HT-29 (cell line): ENCODE data around the gene CALM1. TPM values are rescaled to one million over a fixed set of nuclear protein-coding genes. Genes with fewer than 3 reads are reported as not detected.

ENCODE experiments used
- DNase-seq: peaks from one replicate; pipeline ENCODE4 v3.0.0-alpha.2; 2015; ENCODE audit warnings: low spot score
- total RNA-seq: library from RNA; depleted of rRNA; stranded (reverse); fragments of >200 nt; shearing (Covaris generic); gene quantifications from 2 replicates; pipeline ENCODE4 v1.2.3, GENCODE V29; 2014

Gene CALM1
- total RNA-seq, 1 experiment from 2014 or later, result 752 TPM

DNA sequence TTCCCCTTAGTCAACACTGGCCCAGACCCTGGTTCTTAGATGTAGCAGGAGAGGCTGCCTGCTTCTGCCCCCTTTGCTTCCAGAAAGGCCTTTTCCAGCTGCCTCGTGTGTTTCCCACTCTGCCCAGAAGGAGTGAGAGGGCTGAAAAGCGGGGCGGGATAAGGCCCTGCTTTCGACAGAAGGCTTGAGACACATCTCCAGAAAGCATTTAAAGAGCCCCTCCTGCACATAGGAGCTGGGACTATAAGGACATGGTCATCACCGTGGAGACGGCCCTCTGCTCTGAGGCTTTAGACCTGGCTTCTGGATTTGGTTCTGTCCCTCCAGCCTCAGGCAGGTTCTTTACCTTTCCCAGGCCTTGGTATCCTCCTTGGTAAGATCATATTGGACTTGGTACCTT lies 11.9 kb downstream of the CALM1 start:
- no peak for DNase-seq

DNA sequence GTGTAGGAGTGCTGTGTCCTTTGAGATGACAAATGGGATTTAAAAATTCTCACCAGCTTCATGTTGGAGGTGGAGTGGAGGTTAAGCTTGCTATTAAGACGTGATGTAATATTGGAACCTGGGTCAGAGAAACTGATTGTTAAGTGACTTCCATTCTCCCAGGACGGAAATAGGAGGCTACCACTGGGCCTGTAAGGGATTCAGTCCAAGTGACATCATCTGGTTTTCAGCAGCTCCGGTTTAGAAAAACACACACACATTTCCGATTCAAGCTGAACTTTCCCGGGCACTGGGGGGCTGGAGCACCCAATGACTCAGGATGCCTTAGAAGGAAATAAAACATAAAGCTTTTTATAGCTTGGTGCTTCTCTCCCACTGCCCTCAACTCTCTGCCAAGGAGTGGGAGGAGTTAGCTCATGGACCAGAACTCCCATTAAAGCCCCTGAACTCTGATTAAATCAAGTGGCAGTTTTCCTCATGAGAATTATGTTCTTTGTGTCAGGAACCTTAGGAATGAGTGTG lies 12.4 kb downstream of the CALM1 start:
- DNase-seq, result peak; percentile 36

DNA sequence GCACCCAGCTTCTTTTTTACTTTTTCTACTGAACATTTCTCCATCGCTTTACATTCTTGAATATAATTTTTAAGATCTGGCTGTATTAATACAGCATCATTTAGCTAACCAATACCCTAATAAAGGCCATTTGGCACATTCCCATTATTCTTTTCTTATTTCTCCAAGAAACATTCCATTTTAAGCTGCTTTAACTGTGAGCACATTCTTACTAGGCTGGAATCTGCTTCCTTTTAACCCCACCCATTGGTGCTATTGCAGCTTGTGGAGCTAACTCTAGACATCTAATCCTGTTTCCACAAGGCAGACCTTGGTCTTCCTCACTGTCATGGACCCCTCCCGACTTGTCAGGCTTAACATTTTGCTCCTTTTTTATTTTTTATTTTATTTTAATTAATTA lies 15.2 kb downstream of the CALM1 start:
- no peak for DNase-seq

DNA sequence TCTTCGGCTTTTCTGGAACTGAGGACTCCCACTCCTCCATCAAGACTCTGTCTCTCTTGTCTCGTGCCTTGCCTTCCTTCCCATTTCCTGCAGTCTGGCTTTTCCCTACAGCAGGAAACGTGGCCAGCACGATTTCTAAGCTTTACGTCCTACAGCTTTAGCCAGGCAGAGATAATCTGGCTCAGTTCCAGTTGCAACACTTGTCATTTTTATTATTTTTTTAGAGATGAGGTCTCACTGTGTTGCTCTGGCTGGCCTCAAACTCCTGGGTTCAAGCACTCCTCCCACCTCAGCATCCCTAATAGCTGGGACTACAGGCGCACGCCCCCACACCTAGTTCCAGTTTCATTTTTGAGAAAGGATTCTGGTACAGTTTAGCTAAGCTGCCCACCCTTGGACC lies 19.9 kb downstream of the CALM1 start:
- DNase-seq, result no peak

DNA sequence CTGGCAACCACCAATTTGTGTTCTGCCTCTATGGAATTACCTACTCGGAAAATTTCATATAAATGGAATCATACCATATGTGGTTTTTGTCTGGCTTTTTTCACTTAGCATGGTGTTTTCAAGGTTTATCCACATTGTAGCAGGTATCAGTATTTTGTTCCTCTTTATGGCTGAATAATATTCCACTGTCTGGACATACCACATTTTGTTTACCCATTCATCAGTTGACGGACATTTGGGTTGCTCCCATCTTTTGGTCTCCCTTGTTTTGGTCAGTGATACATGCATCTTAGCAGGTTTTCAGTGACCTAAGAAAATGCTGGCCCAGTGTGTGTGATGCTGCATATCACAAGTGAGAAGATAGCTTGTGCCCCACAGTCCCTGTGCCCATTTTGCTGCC lies 21.2 kb downstream of the CALM1 start:
- no peak for DNase-seq

DNA sequence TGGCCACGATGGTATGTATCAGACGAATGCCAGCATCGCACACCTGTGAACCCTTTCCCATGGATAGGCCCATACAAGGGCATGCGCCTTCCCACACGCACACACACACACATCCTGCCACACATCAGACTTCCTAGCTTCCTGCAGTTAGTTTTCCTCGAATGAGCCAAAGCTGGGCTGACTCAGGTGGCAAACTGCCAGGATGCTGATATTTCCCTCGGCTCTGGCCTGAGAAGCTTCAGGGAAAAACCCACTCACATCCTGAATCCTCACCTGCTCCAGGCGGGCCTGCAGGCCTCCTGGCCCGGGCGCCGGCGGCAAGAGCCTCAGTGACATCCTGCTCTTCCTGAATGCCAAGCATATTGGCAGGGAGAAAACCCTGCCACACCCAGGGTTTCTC lies 22.4 kb downstream of the CALM1 start:
- DNase-seq, result peak; percentile 88

DNA sequence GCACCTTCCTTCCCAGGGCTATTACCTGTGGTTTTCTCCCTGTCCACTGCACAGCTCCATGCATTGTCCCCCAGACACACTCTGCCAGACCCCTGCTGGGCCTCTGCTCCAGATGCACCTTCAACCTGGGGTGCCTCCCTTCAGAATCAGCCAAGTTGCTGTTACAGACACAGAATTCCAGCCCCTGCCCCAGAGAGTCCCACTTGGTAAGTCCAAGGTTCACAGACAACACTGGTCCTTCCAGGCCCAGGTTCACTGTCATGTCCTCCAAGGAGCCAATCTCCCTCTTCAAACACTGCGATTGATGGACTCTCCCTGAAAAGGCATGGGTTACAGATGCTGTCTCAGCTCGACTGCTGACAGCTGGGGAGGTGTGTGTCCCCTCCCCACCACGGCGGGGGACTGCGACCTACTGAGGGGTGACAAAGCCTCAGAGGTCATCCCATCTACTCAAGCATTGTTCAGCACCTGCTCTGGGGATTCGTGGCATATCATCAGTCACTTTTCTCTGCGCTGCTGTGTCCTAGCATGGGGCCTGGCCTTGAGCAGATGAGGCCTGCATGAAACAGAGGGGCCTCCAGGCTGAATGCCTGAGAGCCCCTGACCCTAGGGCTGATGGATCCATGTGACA lies 24.3 kb downstream of the CALM1 start:
- no peak for DNase-seq

DNA sequence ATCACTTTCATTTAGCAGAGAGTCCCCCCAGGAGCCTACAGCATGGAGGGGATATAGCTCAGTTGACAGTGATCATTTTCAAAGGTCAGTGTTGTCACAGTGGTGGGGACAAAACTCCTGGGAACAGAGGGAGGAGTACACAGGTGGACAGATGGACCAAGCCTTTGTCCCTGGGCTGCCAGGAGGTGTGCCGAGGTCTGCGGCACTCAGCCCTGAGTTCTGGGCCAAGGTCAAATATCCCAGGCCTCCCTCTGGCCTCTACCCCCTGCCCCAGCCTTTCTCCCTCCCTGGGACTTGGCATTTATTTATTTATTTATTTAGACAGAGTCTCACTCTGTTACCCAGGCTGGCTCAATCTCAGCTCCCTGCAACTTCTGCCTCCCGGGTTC lies 24.8 kb downstream of the CALM1 start:
- DNase-seq, result no peak

DNA sequence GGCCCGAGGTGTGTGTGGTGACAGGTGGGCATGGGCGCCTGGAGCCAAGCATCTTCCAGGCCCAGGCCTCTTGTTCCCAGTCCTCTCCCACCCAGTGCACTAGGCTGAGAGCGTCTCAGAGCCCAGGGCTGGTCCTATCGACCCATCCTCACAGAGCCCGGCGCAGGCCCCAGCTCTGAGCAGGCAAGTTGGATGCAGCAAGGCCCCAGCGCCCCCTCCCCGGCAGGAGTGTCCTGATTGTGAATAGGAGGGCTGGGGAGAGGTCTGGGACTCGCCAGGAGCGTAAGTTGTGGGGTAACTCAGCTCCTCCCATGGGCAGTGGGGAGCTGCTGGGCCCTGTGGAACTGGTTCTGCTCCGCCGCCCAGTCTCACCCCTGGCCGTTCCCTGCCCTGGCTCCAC lies 26.3 kb downstream of the CALM1 start:
- DNase-seq, result no peak

DNA sequence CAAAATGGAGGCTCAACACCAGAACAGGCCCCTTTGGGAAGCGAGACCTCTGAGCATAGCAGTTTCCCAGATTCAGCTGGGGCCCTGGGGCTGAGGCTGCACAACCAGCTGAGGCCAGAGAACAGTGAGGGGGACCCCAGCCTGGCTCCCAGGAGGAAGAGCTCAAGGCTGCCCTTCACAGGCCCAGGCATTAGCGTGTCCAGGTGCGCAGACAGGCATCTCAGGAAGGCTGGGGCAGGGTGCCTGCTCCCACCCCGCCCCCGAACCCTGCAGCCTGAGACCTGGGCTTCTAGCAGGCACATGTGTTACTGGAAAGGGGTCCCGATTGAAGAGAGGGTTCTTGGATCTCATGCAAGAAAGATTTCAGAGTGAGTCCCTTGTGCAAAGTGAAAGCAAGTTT lies 27.2 kb downstream of the CALM1 start:
- no peak for DNase-seq

DNA sequence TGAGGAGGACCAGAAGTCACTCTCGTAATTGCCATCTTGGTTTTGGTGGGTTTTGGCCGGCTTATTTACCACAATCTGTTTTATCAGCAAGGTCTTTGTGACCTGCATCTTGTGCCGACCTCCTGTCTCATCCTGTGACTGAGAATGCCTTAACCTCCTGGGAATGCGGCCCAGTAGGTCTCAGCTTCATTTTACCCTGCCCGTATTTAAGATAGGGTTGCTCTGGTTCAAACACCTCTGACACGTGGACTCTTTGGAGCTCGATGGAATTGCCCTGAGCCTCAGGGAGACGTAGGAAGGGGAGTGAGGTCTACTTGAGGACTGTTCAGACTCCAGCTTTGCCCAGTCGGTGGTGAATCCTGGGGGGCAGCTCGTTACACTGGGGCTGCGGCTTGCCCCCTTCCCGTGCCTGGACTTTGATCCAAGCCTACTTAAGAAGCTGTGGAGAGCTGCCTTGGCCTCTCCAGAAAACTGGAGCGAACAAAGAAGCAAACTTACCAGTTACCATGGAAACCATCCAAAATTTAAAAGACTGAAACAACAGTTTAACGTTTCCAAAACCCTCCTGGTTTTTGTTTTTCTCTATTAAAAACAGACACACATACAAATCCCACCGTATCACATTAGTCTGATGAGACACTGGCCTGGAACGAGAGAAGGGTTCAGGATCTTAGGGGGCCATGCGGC lies 28.0 kb downstream of the CALM1 start:
- DNase-seq, result no peak

DNA sequence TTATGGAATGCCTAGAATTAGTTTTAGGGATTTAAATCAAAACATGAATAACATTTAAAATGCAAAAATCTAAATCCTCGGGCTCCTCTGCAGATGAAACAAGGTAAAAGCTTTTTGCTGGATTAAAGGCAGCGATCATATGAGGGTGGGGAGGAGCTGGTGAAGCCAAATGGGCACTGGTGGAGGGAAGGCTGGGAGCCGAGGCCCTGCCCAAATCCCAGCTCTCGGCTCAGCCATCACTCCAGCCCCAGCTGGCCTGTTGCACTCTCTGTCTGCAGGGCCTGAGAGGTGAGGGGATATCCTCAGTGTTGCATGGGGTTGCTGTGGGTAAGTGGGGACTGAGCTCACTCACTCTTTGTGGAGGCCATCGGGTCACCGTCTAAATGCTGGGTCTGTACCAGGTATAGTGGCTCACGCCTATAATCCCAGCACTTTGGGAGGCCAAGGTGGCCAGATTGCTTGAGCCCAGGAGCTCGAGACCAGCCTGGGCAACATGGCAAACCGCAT lies 28.6 kb downstream of the CALM1 start:
- DNase-seq, result no peak

DNA sequence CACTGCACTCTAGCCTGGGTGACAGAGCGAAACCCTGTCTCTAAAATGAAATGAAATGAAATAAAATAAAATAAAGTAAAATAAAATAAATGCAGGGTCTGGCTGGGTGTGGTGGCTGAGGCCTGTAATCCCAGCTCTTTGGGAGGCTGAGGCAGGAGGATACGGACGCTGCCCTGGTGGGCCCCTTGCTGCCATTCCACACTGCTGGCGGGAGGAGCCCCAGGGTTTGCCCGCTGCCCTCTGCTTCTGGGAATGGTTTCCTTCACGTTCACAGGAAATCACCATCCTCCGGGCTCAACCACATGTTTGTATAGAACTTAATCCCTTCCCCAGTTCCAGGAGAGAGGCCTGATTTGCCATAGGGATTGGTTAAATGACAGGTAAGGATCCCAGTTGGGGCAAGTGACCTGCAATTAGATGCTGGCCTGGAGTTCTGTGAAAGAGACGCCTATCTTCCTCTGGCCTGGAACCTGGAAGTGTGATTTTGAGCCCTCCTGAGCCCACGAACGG lies 29.3 kb downstream of the CALM1 start:
- no peak for DNase-seq

DNA sequence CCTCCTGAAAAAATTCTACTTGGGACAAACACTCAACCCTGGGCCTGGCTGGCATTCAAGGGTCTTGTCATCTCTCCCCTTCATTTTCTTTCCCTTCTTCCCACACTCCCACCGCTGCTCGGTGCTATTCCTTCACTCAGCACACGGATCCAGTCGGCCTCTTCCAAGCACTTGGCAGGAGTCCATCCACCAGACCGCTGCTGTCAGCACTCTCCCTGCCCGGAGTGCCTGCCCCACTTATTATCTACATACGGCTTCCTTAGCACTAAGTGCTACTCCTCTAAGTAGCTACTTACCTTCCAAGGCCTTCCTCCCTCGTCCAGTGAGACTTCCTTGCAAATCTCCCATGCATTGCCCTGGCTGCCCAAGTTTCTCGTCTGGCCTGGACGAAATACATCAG lies 29.8 kb downstream of the CALM1 start:
- DNase-seq, result no peak

DNA sequence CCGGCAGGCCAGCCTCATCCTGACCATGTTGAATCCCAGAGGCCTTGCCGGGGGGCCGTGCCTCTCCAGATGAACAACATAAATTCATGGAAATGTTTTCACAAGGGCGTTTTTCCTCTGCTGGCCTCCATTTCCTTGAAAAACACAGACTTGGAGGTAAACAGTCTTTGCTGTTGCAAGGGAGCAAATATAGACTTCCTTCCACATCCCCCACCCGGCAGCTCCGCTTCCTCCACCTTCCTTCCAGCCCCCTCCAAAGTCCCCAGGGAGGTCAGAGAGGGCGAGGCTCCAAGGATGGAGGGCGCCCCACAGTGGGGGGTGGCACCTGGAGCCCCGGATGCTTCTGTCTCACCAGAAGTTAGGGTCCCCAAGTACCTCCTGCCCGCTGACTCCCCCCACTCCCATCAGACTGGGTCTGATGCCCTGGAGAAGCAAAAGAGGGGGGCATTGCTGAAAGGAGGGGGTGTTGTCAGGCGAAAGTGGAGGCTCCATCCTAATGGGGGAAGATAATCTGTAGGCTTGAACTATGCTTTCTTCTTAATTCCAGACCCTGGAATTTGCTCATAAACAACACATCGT lies 31.1 kb downstream of the CALM1 start:
- no peak for DNase-seq

DNA sequence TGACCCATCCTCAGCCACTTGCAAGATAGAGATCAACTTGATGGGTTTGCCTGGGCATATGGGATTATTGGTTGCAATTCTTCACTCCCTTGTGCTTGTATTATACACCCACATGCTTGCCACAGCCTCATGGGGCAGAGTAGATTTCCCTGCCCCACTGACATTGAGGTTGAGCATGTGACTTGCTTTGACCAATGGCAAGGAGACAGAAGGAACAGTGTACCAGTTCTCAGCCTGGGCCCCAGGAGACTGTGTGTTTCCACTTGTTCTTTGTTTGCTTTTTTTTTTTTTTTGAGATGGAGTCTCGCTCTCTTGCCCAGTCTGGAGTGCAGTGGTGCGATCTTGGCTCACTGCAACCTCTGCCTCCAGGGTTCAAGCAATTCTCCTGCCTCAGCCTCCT lies 31.8 kb downstream of the CALM1 start:
- no peak for DNase-seq

DNA sequence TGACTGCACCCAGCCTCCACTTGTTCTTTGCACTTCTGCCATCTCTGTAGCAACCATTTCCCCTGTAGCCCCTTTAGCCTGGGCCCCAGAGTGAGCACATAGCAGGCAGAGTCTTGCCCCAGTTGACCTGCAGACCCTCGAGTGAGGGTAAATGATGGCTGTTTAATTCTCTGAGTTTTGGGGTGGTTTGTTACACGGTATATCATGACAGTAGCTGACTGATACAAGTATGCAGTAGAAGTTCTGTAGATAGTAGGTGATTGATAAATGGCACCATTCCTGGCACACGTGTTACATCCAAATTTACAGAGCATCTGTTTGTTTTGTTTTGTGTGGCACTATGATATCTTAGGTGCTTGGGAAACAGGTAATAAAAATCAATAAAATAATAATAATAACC lies 32.4 kb downstream of the CALM1 start:
- DNase-seq, result no peak

DNA sequence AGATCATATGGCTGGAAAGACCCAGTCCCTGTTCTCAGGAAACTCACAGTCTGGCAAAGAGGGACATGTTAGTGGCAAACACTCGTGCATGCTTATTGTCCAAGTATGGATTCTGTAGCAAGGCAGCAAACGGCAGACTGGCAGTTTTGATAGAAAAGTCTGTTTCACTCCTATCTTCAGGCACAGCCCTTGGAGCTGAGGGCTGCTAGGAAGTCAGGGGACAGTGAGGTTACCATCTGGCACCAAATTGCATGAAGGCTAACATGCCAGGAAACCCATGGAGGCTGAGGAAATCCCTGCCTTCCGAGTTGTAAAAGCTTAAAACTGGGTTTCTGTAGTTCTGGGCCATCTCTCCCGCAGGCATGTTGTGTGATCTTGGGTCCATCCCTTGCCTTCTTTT lies 32.9 kb downstream of the CALM1 start:
- no peak for DNase-seq

DNA sequence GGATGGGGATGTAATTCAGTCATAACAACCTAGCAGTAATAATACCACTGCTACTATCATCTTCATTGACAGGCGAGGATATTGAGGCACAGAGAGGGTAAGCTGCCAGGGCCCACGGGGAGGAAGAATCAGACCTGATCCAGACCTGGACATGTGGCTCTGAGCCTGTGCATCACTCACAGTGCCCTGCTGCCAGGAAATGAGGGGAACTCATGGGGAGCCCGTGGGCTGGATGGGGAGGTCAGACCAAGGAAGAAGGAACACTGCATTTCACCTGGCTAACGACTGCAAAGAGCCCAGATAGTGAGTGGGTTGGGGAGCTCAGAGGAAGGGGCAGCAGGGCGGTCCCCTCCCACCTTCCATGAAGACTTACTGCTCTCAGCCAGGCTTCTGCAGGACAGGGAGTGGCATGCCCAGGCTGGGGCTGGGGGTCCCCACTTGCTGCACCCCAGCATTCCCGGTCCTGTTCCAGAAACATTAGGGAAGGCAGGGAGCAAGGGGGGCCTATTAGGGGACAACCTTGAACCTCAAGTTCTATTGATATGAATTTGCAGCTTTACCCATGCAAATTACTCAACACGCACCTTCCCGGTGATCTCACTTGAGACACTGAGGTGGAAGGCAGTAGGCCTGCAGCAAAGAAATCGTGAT lies 37.7 kb downstream of the CALM1 start:
- DNase-seq, result no peak

DNA sequence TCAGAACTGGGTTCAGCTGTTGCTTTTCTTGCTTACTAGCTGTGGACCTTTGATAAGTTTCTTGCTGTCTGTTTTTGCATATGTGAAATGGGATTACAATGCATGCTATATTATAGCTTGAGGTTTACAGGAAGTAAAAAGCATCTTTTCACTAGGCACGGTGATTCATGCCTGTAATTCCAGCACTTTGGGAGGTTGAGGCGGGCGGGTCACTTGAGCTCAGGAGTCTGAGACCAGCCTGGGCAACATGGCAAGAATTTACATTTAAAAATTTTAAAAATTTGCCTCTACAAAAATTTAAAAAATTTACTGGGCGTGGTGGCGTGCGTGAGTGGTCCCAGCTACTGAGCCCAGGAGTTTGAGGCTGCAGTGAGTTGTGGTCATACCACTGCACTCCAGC lies 42.0 kb downstream of the CALM1 start:
- no peak for DNase-seq

DNA sequence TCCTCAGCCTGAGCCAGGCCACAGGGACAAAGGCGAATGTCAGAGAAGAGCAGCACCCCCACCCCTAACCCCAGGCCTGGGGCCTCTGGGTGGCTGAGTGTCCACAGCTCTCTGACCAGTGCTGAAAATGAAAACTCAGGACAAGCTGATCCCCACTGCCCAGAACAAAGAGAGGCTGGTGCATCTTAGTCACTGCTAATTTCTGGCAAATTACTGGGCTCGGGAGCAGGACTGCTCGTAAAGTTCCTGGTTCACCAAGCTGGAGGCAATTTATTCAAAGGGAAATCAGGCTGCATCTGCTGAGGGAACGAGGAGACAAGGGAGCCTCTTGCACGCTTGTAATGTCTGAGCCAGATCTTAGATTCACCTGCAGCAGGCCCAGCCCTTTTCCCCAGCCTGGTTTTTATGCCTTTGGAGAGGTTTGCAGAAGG lies 43.2 kb downstream of the CALM1 start:
- DNase-seq, result no peak

DNA sequence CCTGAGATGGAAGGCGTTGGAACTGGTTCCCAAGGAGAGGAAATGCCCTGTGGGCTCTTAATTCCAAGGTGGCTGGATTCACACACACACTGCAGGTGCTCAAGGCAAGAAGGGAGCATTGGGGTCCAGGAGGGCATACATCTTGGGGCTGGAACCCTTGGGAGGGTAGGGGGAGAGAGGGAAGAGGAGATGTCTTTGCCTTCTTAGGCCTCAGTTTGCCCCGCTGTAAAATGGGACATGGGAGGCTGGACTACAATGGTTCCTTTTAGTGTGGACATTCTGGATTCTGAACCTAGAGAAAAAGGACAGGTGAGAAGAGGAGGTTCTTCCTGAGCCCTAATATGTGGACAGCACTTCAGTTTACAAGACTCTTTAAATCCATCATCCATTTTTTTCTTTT lies 43.8 kb downstream of the CALM1 start:
- no peak for DNase-seq
